Right atrium auricular region (tissue), 2 donors: ENCODE data around the gene HECTD3. TPM values are rescaled to one million over a fixed set of nuclear protein-coding genes. Genes with fewer than 3 reads are reported as not detected.
A peak's percentile ranks its signal among the peaks of the same experiment; 100 is the strongest.

Source experiments
- DNase-seq: peaks from one replicate; pipeline ENCODE4 v3.0.0-alpha.2; 2019; ENCODE audit warnings: low spot score
- H3K27ac ChIP-seq, 2 donors: fragments of 200-600 bp; sonication (generic); 1 replicate in 1 of 2; 2 replicates in 1 of 2; pipeline ENCODE4 v1.5.1; 2016 to 2019
- H3K27me3 ChIP-seq, 2 donors: fragments of 200-600 bp; sonication (generic); one replicate each; pipeline versions ENCODE4 v1.5.1 to v1.6.0; 2017 to 2019
- H3K36me3 ChIP-seq: fragments of 200-600 bp; sonication (generic); one replicate; pipeline ENCODE4 v1.5.1; 2016
- H3K4me1 ChIP-seq, 2 donors: fragments of 200-600 bp; sonication (generic); one replicate each; pipeline versions ENCODE4 v1.5.1 to v1.6.0; 2017 to 2019
- H3K4me3 ChIP-seq, 2 donors: fragments of 200-600 bp; sonication (generic); 1 replicate in 1 of 2; 2 replicates in 1 of 2; pipeline ENCODE4 v1.5.1; 2017 to 2019; ENCODE audit warnings: mild to moderate bottlenecking in 1 of 2, moderate library complexity in 1 of 2
- H3K9me3 ChIP-seq, 2 donors: fragments of 200-600 bp; sonication (generic); one replicate each; pipeline ENCODE4 v1.5.1; 2019
- total RNA-seq, 2 donors: library from RNA; depleted of rRNA; stranded (reverse); fragments of >200 nt; gene quantifications; one replicate each; pipeline ENCODE4 v1.1.0, GENCODE V29; 2016
- TF ChIP-seq, protein P1 (sequence below), 2 donors: fragments of 200-600 bp; sonication (generic); IDR thresholded peaks; one replicate each; pipeline ENCODE4 v1.5.1; 2019; ENCODE audit warnings: antibody characterized with exemption in 2 of 2

The HECTD3 gene
- total RNA-seq, 2 donors from 2014 or later: 13.0 to 15.6 TPM

DNA sequence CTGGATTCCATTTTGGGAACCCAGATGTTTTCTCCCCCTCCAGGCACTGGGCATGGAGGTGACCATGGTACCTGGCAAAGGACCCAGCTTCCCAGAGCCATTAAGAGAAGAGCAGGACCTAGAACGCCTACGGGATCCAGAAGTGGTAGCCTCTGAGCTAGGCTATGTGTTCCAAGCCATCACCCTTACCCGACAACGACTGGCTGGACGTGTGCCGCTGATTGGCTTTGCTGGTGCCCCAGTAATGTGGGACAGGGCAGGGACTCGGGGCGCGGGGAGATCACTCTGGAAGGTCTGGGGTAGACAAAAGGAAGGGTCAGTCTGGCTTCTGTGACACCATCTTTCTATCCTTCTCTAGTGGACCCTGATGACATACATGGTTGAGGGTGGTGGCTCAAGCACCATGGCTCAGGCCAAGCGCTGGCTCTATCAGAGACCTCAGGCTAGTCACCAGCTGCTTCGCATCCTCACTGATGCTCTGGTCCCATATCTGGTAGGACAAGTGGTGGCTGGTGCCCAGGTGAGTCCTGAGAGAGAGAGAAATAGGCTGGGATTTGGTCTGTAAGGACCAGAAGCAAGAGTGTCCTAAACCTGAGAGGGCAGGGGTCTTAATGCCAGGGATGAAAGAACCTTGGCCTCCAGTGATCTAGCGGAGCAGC is 2.6 kb upstream of the HECTD3 start:
- Histone ChIP-seq H3K9me3 (no peaks in the 10 kb centered on the region), H3K4me1 (peaks cover 0 to 41% of the 10 kb centered on the region in 2 donors), H3K4me3 (no peak overlapping the region), H3K27ac (no peak overlapping the region), H3K27me3 (no peaks in the 10 kb centered on the region), H3K36me3 (peaks cover 9% of the 10 kb centered on the region)
- peak; percentile 56 for DNase-seq
- TF ChIP-seq, protein P1, sequence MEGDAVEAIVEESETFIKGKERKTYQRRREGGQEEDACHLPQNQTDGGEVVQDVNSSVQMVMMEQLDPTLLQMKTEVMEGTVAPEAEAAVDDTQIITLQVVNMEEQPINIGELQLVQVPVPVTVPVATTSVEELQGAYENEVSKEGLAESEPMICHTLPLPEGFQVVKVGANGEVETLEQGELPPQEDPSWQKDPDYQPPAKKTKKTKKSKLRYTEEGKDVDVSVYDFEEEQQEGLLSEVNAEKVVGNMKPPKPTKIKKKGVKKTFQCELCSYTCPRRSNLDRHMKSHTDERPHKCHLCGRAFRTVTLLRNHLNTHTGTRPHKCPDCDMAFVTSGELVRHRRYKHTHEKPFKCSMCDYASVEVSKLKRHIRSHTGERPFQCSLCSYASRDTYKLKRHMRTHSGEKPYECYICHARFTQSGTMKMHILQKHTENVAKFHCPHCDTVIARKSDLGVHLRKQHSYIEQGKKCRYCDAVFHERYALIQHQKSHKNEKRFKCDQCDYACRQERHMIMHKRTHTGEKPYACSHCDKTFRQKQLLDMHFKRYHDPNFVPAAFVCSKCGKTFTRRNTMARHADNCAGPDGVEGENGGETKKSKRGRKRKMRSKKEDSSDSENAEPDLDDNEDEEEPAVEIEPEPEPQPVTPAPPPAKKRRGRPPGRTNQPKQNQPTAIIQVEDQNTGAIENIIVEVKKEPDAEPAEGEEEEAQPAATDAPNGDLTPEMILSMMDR (IDR thresholded peaks at IDR 0.05): no peak

DNA sequence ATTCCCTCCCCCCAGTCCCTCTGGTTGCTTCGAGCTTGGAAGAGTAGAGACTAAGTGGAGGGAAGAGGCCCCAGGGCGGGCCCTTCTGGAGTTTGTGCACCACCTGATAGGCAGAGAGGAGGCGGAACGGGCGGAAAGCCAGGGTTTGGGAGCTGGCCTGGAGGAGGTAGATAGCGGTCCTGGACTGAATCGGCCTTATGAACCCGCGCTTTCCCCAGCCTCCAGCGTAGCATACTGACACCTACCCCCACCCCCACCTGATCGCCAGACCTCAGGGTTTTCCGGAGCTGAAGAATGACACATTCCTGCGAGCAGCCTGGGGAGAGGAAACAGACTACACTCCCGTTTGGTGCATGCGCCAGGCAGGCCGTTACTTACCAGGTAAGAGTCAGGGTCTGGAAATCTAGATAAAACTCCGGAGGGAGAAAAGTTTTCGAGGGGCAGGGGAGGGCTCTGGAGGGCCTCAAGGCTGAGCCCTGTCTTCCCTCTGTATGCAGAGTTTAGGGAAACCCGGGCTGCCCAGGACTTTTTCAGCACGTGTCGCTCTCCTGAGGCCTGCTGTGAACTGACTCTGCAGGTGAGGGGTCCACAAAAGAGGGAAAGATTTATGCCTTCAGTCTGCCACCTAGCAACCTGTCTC is 1.6 kb upstream of the HECTD3 start:
- Histone ChIP-seq H3K4me3 (peak overlapping the region; percentile 45 to 98), H3K9me3 (no peaks in the 10 kb centered on the region), H3K27ac (peak overlapping the region; percentile 68 to 84), H3K27me3 (no peaks in the 10 kb centered on the region), H3K36me3 (peaks cover 18% of the 10 kb centered on the region), H3K4me1 (peaks cover 0 to 41% of the 10 kb centered on the region in 2 donors)
- peak; percentile 83 for DNase-seq
- TF ChIP-seq, protein P1 (IDR thresholded peaks at IDR 0.05): no peak

DNA sequence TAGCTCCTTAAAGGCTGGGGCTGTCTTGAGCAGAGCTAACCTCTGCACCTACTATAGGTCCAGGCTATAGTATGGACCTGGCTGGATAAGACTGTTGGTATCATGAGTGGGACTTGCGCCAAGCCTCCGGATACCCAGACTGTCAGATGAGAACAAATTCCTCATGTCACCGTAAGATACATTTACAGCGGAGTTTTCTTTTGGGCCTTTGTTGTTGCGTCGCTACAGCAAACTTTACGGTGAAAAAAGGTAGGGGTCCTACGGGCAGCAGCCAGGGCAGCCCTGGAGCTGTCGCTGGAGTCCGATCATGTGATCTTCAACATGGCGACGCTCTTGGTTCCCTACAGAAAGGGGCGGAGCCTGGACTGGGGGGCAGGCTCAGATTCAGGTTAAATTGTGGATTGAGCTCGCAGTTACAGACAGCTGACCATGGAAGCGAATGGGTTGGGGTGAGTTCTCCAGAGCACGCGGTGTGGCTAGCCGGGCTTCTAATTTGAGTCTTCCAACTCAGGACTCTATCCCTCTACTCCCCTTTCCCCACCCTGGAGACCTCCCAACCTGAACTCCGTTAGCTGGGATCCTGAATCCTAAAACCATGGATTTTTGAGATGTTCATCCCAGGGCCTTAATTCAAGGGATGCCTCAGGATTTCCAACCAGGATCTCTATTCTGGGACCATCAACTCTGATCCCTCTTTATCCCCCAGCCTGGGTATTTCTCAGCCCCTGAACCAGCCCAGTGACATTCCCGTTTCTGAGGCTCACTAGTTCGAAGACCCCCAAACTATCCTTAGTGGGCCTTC is 914 bp upstream of the HECTD3 start, which contains the start of gene UROD:
Gene UROD (plus strand): TSS at position 418 of the 802 bp plus-strand sequence. CDS start 12 bp downstream, at position 430.
- H3K27me3 ChIP-seq: no peaks in the 10 kb centered on the region
- TF ChIP-seq, protein P1 (IDR thresholded peaks at IDR 0.05): no peak
- peak within 1 kb of the TSS; percentile 68 to 84 for H3K27ac ChIP-seq
- peaks cover 25% of the 10 kb centered on the region for H3K36me3 ChIP-seq
- no peaks in the 10 kb centered on the region for H3K9me3 ChIP-seq
- H3K4me1 ChIP-seq: peaks cover 0 to 41% of the 10 kb centered on the region in 2 donors
- peak within 1 kb of the TSS; percentile 98 to 99 for H3K4me3 ChIP-seq
- DNase-seq: peak; percentile 92

DNA sequence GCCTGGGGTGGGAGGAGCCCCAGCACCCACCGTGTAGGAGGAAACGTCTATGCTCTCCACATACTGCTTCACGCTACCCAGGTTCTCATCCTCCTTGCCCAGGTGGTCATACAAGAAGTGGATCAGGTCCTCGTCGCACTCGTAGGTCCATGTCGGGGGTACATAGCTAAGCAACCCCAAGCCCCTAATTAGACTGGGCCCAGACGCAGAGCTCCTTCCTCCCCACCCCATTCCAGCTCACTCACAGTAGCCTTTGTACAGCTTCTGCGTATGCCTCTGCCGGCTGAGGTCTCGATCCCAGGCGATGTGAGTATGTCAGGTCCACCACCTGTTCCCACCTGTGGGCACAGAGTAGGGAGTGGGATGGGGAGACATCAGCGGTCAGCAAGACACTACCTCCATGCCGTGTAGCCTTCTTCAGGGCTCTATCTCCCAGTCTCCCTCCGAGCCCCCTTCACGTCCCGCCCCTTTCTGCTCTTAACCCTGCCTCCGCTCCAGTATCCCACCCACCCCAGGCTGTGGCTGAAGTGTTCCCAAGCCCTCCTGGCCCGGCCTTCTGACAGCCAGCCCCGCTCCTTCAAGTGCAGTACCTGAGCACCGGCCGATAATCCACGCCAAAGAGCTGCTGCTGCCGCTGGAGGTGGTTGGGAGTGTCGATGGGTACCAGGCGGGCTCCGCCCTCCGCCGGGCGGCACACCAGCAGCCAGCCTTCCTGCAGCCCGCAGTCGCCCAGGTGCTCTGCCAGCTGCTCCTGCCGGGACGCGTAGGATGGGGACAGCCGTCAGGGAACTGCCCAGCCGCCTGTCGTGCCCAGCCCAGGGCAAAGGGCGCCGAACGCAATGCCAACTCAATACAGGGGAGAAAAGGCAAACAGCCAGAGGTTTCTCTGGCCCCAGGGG is 919 bp downstream of the HECTD3 start:
- peak overlapping the region in 1 of 2 donors; percentile 84 for H3K27ac ChIP-seq
- H3K4me1 ChIP-seq: peaks cover 0 to 41% of the 10 kb centered on the region in 2 donors
- peak overlapping the region; percentile 98 to 99 for H3K4me3 ChIP-seq
- H3K36me3 ChIP-seq: peaks cover 43% of the 10 kb centered on the region
- H3K27me3 ChIP-seq: no peaks in the 10 kb centered on the region
- peak; percentile 53 for DNase-seq
- TF ChIP-seq, protein P1 (IDR thresholded peaks at IDR 0.05): no peak
- H3K9me3 ChIP-seq: no peaks in the 10 kb centered on the region

DNA sequence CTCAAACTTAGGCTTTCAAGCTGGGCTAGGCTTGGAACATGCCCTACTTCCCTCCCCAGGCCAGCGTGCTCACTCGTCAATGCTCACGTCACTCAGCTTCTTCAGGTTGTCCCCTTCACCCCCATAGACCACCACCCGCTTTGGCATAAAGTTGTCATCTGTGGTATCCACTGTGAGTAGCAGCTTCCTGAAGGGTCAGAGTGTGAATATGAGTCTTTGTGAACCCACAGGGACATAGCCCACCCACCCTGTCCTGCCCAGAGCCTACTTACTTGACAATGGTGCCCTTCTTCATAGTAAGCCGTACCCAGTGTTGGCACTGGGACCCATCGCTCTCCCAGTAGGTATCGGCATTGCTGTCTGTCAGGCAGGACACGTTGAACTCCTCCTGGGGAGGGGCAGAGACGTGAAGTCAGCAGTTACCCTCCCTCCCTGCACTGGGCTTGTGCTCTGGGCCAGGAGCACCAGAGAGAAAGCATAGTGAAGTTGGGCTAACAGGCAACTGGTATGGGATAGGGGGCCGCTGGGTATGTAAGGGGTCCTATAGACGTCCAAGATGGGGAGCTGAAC is 1.7 kb downstream of the HECTD3 start:
- TF ChIP-seq, protein P1 (IDR thresholded peaks at IDR 0.05): no peak
- no peak for DNase-seq
- no peak overlapping the region for H3K27ac ChIP-seq
- H3K9me3 ChIP-seq: no peaks in the 10 kb centered on the region
- no peaks in the 10 kb centered on the region for H3K27me3 ChIP-seq
- H3K36me3 ChIP-seq: peaks cover 52% of the 10 kb centered on the region
- H3K4me3 ChIP-seq: peak overlapping the region in 1 of 2 donors; percentile 98
- H3K4me1 ChIP-seq: peaks cover 0 to 37% of the 10 kb centered on the region in 2 donors
